Muscle of leg (tissue), 11 donors: ENCODE data around the gene RELL1. TPM values are rescaled to one million over a fixed set of nuclear protein-coding genes. Genes with fewer than 3 reads are reported as not detected.

Source experiments
- DNase-seq: peaks from one replicate; pipeline ENCODE4 v3.0.0; 2013
- H3K27ac ChIP-seq: one replicate; pipeline ENCODE4 v1.5.1; 2013; ENCODE audit warnings: mild to moderate bottlenecking, low read length, control low read depth
- H3K27me3 ChIP-seq: one replicate; pipeline ENCODE4 v1.6.1; 2013; ENCODE audit warnings: low read length; ENCODE audit not compliant: control insufficient read depth, insufficient read depth
- H3K36me3 ChIP-seq: one replicate; pipeline ENCODE4 v1.6.1; 2013; ENCODE audit warnings: low read length; ENCODE audit not compliant: control insufficient read depth, insufficient read depth
- H3K4me1 ChIP-seq: one replicate; pipeline ENCODE4 v1.6.1; 2013; ENCODE audit warnings: low read length; ENCODE audit not compliant: control insufficient read depth, insufficient read depth
- H3K4me3 ChIP-seq: one replicate; pipeline ENCODE4 v1.5.1; 2013; ENCODE audit warnings: low read length, control low read depth
- H3K9me3 ChIP-seq: replicated peaks from 2 replicates; pipeline ENCODE4 v1.6.1; 2013; ENCODE audit warnings: low read depth, low read length; ENCODE audit not compliant: control insufficient read depth
- WGBS: methylation state at CpG from one replicate; pipeline ENCODE4 v1.1.5; 2013; ENCODE audit warnings: missing lambda C conversion rate; ENCODE audit not compliant: insufficient coverage; 5-methylcytosine and 5-hydroxymethylcytosine counted together
- polyA plus RNA-seq, 8 donors: library from polyadenylated mRNA; unstranded; fragments of 120-200 nt; gene quantifications; one replicate each; pipeline versions ENCODE4 v1.2.1 to v1.2.3, GENCODE V29; 2013; ENCODE audit warnings: inconsistent platforms in 1 of 8, low replicate concordance in 1 of 8; ENCODE audit not compliant: insufficient read length in 8 of 8, insufficient read depth in 1 of 8
- total RNA-seq: library from RNA; stranded (reverse); fragments of 120-200 nt; gene quantifications from one replicate; pipeline ENCODE4 v1.2.4, GENCODE V29; 2013

RELL1 gene
- total and polyA plus RNA-seq, 9 donors: 9.7 to 44.7 (median 13.9) TPM

- Histone ChIP-seq H3K36me3 (peaks cover 2% of the 10 kb centered on the region), H3K4me1 (peaks cover 5% of the 10 kb centered on the region), H3K4me3 (no peak overlapping the region), H3K27me3 (no peaks in the 10 kb centered on the region), H3K27ac (no peak overlapping the region), H3K9me3 (peaks cover 2% of the 10 kb centered on the region)
- no CpG with 5 or more reads among the region's 4 CpGs for WGBS
- DNase-seq: no peak
Observed at GRCh38 chr4:37604461-37604860, 81.7 kb downstream of the RELL1 start.

GRCh38 chr4:37603711-37604110 lies 82.5 kb downstream of the RELL1 start:
- no peak for DNase-seq
- H3K27ac ChIP-seq: no peak overlapping the region
- H3K4me3 ChIP-seq: no peak overlapping the region
- H3K4me1 ChIP-seq: peaks cover 5% of the 10 kb centered on the region
- WGBS: 70% methylated on average over 1 of the region's 5 CpGs
- H3K27me3 ChIP-seq: no peaks in the 10 kb centered on the region
- H3K9me3 ChIP-seq: no peaks in the 10 kb centered on the region
- no peaks in the 10 kb centered on the region for H3K36me3 ChIP-seq

- Histone ChIP-seq H3K9me3 (no peaks in the 10 kb centered on the region), H3K27me3 (no peaks in the 10 kb centered on the region), H3K4me3 (no peak overlapping the region), H3K36me3 (no peaks in the 10 kb centered on the region), H3K27ac (no peak overlapping the region), H3K4me1 (peaks cover 5% of the 10 kb centered on the region)
- peak; percentile 74 for DNase-seq
- WGBS: 3% methylated on average over 7 of the region's 10 CpGs
Observed at GRCh38 chr4:37603070-37603468, 83.1 kb downstream of the RELL1 start.

- H3K4me1 ChIP-seq: peaks cover 5% of the 10 kb centered on the region
- WGBS: 88% methylated on average over 3 of the region's 18 CpGs
- no peaks in the 10 kb centered on the region for H3K9me3 ChIP-seq
Observed at GRCh38 chr4:37602454-37603069, 83.6 kb downstream of the RELL1 start.

GRCh38 chr4:37601531-37601930 lies 84.6 kb downstream of the RELL1 start:
- H3K4me3 ChIP-seq: no peak overlapping the region
- H3K4me1 ChIP-seq: peaks cover 5% of the 10 kb centered on the region
- WGBS: 61% methylated on average over 3 of the region's 5 CpGs
- H3K9me3 ChIP-seq: no peaks in the 10 kb centered on the region
- peak; percentile 56 for DNase-seq
- H3K27me3 ChIP-seq: no peaks in the 10 kb centered on the region
- H3K36me3 ChIP-seq: no peaks in the 10 kb centered on the region
- H3K27ac ChIP-seq: no peak overlapping the region

More at GRCh38 chr4:37602454-37603069, 83.6 kb downstream of the RELL1 start:
- H3K27ac ChIP-seq: no peak overlapping the region
- no peak overlapping the region for H3K4me3 ChIP-seq
- H3K27me3 ChIP-seq: no peaks in the 10 kb centered on the region
- H3K36me3 ChIP-seq: no peaks in the 10 kb centered on the region
- no peak for DNase-seq

- Histone ChIP-seq H3K36me3 (no peaks in the 10 kb centered on the region), H3K9me3 (no peaks in the 10 kb centered on the region), H3K27ac (no peak overlapping the region), H3K4me3 (no peak overlapping the region), H3K27me3 (no peaks in the 10 kb centered on the region), H3K4me1 (peaks cover 5% of the 10 kb centered on the region)
- 78% methylated on average over 6 of the region's 9 CpGs for WGBS
- no peak for DNase-seq
Observed at GRCh38 chr4:37599092-37599790, 86.9 kb downstream of the RELL1 start.

GRCh38 chr4:37597034-37597433 lies 89.1 kb downstream of the RELL1 start:
- no peak overlapping the region for H3K27ac ChIP-seq
- H3K9me3 ChIP-seq: no peaks in the 10 kb centered on the region
- WGBS: 100% methylated on average over 2 of the region's 4 CpGs
- H3K36me3 ChIP-seq: no peaks in the 10 kb centered on the region
- no peak for DNase-seq
- no peak overlapping the region for H3K4me3 ChIP-seq
- no peaks in the 10 kb centered on the region for H3K27me3 ChIP-seq
- no peaks in the 10 kb centered on the region for H3K4me1 ChIP-seq

GRCh38 chr4:37595875-37596680 lies 90.1 kb downstream of the RELL1 start:
- Histone ChIP-seq H3K4me1 (no peaks in the 10 kb centered on the region), H3K27ac (no peak overlapping the region), H3K4me3 (no peak overlapping the region), H3K9me3 (no peaks in the 10 kb centered on the region), H3K36me3 (no peaks in the 10 kb centered on the region), H3K27me3 (no peaks in the 10 kb centered on the region)
- WGBS: 59% methylated on average over 4 of the region's 12 CpGs
- DNase-seq: no peak

- Histone ChIP-seq H3K36me3 (no peaks in the 10 kb centered on the region), H3K4me1 (no peaks in the 10 kb centered on the region), H3K4me3 (no peak overlapping the region), H3K27me3 (no peaks in the 10 kb centered on the region), H3K9me3 (no peaks in the 10 kb centered on the region), H3K27ac (no peak overlapping the region)
- no peak for DNase-seq
- WGBS: 20% methylated on average over 1 of the region's 2 CpGs
Observed at GRCh38 chr4:37594099-37594498, 92.1 kb downstream of the RELL1 start.

GRCh38 chr4:37591349-37591748 lies 94.8 kb downstream of the RELL1 start:
- Histone ChIP-seq H3K27me3 (no peaks in the 10 kb centered on the region), H3K27ac (no peak overlapping the region), H3K4me1 (no peaks in the 10 kb centered on the region), H3K4me3 (no peak overlapping the region), H3K36me3 (no peaks in the 10 kb centered on the region), H3K9me3 (no peaks in the 10 kb centered on the region)
- WGBS: no CpG with 5 or more reads among the region's 1 CpG
- no peak for DNase-seq
